GM23338 (cell line): ENCODE data around the gene RAP1GAP2. TPM values are rescaled to one million over a fixed set of nuclear protein-coding genes. Genes with fewer than 3 reads are reported as not detected.

Experiments
- ATAC-seq: fragments of 200-7000 bp; cut with Tn5 transposase; 3 replicates; pipeline ENCODE4 v1.9.1; 2020
- DNase-seq: peaks from one replicate; pipeline ENCODE4 v3.0.0-alpha.2; 2015; ENCODE audit warnings: low spot score
- H2AFZ ChIP-seq: fragments of 200-600 bp; sonication (generic); 2 replicates; pipeline ENCODE4 v1.8.0; 2016; ENCODE audit warnings: antibody characterized with exemption, mild to moderate bottlenecking, moderate library complexity
- H3F3A ChIP-seq: fragments of 200-600 bp; sonication (generic); replicated peaks from 2 replicates; pipeline ENCODE4 v1.8.0; 2017; ENCODE audit warnings: antibody characterized with exemption, mixed run types, low read depth
- H3K27ac ChIP-seq: fragments of 200-600 bp; sonication (generic); 2 replicates; pipeline ENCODE4 v1.6.1; 2016; ENCODE audit warnings: low read depth
- H3K27me3 ChIP-seq: fragments of 200-600 bp; sonication (generic); 2 replicates; pipeline ENCODE4 v1.8.0; 2016; ENCODE audit warnings: mild to moderate bottlenecking, mixed run types, moderate library complexity; ENCODE audit not compliant: insufficient read depth
- H3K36me3 ChIP-seq: fragments of 200-600 bp; sonication (generic); 2 replicates; pipeline ENCODE4 v1.8.0; 2016; ENCODE audit warnings: mild to moderate bottlenecking; ENCODE audit not compliant: insufficient read depth
- H3K4me1 ChIP-seq: fragments of 200-600 bp; sonication (generic); 2 replicates; pipeline ENCODE4 v1.8.0; 2016; ENCODE audit warnings: mild to moderate bottlenecking, moderate library complexity; ENCODE audit not compliant: insufficient read depth
- H3K4me2 ChIP-seq: fragments of 200-600 bp; sonication (generic); 2 replicates; pipeline ENCODE4 v1.7.1; 2017; ENCODE audit warnings: mixed run types
- H3K4me3 ChIP-seq: fragments of 200-600 bp; sonication (generic); 2 replicates; pipeline ENCODE4 v1.6.1; 2016; ENCODE audit warnings: mixed run types
- H3K79me2 ChIP-seq: fragments of 200-600 bp; sonication (generic); replicated peaks from 2 replicates; pipeline ENCODE4 v1.8.0; 2017; ENCODE audit warnings: mild to moderate bottlenecking; ENCODE audit not compliant: insufficient read depth
- H3K9me2 ChIP-seq: fragments of 200-600 bp; sonication (generic); 2 replicates; pipeline ENCODE4 v1.8.0; 2017; ENCODE audit not compliant: insufficient read depth
- H4K20me1 ChIP-seq: fragments of 200-600 bp; sonication (generic); replicated peaks from 2 replicates; pipeline ENCODE4 v1.8.0; 2017; ENCODE audit warnings: mild to moderate bottlenecking; ENCODE audit not compliant: insufficient read depth
- H3K27ac Mint-ChIP-seq: 2 replicates; pipeline ENCODE4 v1.8.0; 2020; ENCODE audit warnings: inconsistent platforms, mild to moderate bottlenecking, moderate library complexity, mixed read lengths
- H3K27me3 Mint-ChIP-seq: 3 replicates; pipeline ENCODE4 v1.8.0; 2022; ENCODE audit warnings: low read depth, mild to moderate bottlenecking, moderate library complexity, mixed read lengths, inconsistent platforms; ENCODE audit not compliant: insufficient read depth, poor library complexity
- H3K36me3 Mint-ChIP-seq: 3 replicates; pipeline ENCODE4 v1.8.0; 2021; ENCODE audit warnings: low read depth, mild to moderate bottlenecking, inconsistent platforms, moderate library complexity, mixed read lengths
- H3K4me1 Mint-ChIP-seq: 3 replicates; pipeline ENCODE4 v1.8.0; 2020; ENCODE audit warnings: mild to moderate bottlenecking, inconsistent platforms, mixed read lengths
- H3K4me3 Mint-ChIP-seq: 3 replicates; pipeline ENCODE4 v1.8.0; 2021; ENCODE audit warnings: moderate library complexity, mild to moderate bottlenecking, inconsistent platforms, mixed read lengths
- H3K9me3 Mint-ChIP-seq: 3 replicates; pipeline ENCODE4 v1.8.0; 2020; ENCODE audit warnings: moderate library complexity, mild to moderate bottlenecking, inconsistent platforms, mixed read lengths
- CREB1 ChIP-seq: fragments of 250-450 bp; sonication (Bioruptor Pico); IDR thresholded peaks from 2 replicates; pipeline ENCODE4 v1.5.0; 2020; ENCODE audit warnings: low read depth, mild to moderate bottlenecking, moderate library complexity
- ETS1 ChIP-seq: IDR thresholded peaks from 2 replicates; pipeline ENCODE4 v1.6.1; 2016; ENCODE audit warnings: antibody characterized with exemption
- NANOG ChIP-seq: IDR thresholded peaks from 2 replicates; pipeline ENCODE4 v1.6.1; 2016; ENCODE audit warnings: antibody characterized with exemption, borderline replicate concordance
- polyA plus RNA-seq: library from polyadenylated mRNA; unstranded; fragments of >200 nt; fragmentation: Nextera tagmentation; extraction: Ambion mirVana; gene quantifications from 2 replicates; pipeline ENCODE4 v1.2.1, GENCODE V29; 2016
- total RNA-seq: library from RNA; depleted of rRNA; stranded (reverse); fragments of >200 nt; shearing (Covaris generic); gene quantifications from 2 replicates; pipeline ENCODE4 v1.2.3, GENCODE V29; 2014
- TF ChIP-seq, protein P1 (sequence below): IDR thresholded peaks from one replicate; pipeline ENCODE4 v1.6.1; 2018; ENCODE audit warnings: antibody characterized with exemption; ENCODE audit not compliant: unreplicated experiment
- TF ChIP-seq, protein P2 (sequence below): fragments of 250-450 bp; sonication (Bioruptor Pico); IDR thresholded peaks from 2 replicates; pipeline ENCODE4 v1.5.0; 2020; ENCODE audit warnings: mild to moderate bottlenecking, moderate library complexity

RAP1GAP2 gene
- total and polyA plus RNA-seq, 2 experiments from 2014 or later: 17.8 to 46.1 TPM

- Histone ChIP-seq H3F3A (no peaks in the 10 kb centered on the region), H3K27me3 (no peaks in the 10 kb centered on the region), H3K79me2 (peaks cover 88% of the 10 kb centered on the region), H3K36me3 (no peaks in the 10 kb centered on the region), H3K9me2 (no peaks in the 10 kb centered on the region), H3K27ac (no peak overlapping the region), H2AFZ (no peak overlapping the region), H3K4me3 (no peak overlapping the region), H3K4me1 (peaks cover 8% of the 10 kb centered on the region), H3K4me2 (no peak overlapping the region), H4K20me1 (peaks cover 12% of the 10 kb centered on the region)
- DNase-seq (no peak), ATAC-seq (no peak)
- Mint-ChIP-seq H3K4me1 (peaks cover 13% of the 10 kb centered on the region), H3K27me3 (peaks cover 15% of the 10 kb centered on the region), H3K36me3 (peaks cover 14% of the 10 kb centered on the region; the same call in 2 of the 3 replicates), H3K4me3 (no peak overlapping the region), H3K9me3 (no peaks in the 10 kb centered on the region), H3K27ac (no peak overlapping the region)
- TF ChIP-seq ETS1 (no peak), NANOG (no peak), CREB1 (CRISPR knock-in tag) (no peak)
- TF ChIP-seq, protein P1, sequence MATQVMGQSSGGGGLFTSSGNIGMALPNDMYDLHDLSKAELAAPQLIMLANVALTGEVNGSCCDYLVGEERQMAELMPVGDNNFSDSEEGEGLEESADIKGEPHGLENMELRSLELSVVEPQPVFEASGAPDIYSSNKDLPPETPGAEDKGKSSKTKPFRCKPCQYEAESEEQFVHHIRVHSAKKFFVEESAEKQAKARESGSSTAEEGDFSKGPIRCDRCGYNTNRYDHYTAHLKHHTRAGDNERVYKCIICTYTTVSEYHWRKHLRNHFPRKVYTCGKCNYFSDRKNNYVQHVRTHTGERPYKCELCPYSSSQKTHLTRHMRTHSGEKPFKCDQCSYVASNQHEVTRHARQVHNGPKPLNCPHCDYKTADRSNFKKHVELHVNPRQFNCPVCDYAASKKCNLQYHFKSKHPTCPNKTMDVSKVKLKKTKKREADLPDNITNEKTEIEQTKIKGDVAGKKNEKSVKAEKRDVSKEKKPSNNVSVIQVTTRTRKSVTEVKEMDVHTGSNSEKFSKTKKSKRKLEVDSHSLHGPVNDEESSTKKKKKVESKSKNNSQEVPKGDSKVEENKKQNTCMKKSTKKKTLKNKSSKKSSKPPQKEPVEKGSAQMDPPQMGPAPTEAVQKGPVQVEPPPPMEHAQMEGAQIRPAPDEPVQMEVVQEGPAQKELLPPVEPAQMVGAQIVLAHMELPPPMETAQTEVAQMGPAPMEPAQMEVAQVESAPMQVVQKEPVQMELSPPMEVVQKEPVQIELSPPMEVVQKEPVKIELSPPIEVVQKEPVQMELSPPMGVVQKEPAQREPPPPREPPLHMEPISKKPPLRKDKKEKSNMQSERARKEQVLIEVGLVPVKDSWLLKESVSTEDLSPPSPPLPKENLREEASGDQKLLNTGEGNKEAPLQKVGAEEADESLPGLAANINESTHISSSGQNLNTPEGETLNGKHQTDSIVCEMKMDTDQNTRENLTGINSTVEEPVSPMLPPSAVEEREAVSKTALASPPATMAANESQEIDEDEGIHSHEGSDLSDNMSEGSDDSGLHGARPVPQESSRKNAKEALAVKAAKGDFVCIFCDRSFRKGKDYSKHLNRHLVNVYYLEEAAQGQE: no peak
- TF ChIP-seq, protein P2, sequence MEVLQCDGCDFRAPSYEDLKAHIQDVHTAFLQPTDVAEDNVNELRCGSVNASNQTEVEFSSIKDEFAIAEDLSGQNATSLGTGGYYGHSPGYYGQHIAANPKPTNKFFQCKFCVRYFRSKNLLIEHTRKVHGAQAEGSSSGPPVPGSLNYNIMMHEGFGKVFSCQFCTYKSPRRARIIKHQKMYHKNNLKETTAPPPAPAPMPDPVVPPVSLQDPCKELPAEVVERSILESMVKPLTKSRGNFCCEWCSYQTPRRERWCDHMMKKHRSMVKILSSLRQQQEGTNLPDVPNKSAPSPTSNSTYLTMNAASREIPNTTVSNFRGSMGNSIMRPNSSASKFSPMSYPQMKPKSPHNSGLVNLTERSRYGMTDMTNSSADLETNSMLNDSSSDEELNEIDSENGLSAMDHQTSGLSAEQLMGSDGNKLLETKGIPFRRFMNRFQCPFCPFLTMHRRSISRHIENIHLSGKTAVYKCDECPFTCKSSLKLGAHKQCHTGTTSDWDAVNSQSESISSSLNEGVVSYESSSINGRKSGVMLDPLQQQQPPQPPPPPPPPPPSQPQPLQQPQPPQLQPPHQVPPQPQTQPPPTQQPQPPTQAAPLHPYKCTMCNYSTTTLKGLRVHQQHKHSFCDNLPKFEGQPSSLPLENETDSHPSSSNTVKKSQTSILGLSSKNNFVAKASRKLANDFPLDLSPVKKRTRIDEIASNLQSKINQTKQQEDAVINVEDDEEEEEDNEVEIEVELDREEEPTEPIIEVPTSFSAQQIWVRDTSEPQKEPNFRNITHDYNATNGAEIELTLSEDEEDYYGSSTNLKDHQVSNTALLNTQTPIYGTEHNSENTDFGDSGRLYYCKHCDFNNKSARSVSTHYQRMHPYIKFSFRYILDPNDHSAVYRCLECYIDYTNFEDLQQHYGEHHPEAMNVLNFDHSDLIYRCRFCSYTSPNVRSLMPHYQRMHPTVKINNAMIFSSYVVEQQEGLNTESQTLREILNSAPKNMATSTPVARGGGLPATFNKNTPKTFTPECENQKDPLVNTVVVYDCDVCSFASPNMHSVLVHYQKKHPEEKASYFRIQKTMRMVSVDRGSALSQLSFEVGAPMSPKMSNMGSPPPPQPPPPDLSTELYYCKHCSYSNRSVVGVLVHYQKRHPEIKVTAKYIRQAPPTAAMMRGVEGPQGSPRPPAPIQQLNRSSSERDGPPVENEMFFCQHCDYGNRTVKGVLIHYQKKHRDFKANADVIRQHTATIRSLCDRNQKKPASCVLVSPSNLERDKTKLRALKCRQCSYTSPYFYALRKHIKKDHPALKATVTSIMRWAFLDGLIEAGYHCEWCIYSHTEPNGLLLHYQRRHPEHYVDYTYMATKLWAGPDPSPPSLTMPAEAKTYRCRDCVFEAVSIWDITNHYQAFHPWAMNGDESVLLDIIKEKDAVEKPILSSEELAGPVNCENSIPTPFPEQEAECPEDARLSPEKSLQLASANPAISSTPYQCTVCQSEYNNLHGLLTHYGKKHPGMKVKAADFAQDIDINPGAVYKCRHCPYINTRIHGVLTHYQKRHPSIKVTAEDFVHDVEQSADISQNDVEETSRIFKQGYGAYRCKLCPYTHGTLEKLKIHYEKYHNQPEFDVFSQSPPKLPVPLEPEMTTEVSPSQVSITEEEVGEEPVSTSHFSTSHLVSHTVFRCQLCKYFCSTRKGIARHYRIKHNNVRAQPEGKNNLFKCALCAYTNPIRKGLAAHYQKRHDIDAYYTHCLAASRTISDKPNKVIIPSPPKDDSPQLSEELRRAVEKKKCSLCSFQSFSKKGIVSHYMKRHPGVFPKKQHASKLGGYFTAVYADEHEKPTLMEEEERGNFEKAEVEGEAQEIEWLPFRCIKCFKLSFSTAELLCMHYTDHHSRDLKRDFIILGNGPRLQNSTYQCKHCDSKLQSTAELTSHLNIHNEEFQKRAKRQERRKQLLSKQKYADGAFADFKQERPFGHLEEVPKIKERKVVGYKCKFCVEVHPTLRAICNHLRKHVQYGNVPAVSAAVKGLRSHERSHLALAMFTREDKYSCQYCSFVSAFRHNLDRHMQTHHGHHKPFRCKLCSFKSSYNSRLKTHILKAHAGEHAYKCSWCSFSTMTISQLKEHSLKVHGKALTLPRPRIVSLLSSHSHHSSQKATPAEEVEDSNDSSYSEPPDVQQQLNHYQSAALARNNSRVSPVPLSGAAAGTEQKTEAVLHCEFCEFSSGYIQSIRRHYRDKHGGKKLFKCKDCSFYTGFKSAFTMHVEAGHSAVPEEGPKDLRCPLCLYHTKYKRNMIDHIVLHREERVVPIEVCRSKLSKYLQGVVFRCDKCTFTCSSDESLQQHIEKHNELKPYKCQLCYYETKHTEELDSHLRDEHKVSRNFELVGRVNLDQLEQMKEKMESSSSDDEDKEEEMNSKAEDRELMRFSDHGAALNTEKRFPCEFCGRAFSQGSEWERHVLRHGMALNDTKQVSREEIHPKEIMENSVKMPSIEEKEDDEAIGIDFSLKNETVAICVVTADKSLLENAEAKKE (CRISPR knock-in tag): no peak
Measured at GRCh38 chr17:2916461-2916860, 120.2 kb downstream of the RAP1GAP2 start.
